Activated T-helper 1 cell treated with anti-CD3 and anti-CD28 coated beads, Interleukin-12 subunit alpha, Interleukin-12 subunit beta, Interleukin-2, Interleukin-4 antibody, amounts not matched to agents 30 ng/mL and 10 ng/mL and 1 ng/mL, durations not matched to agents 14 hours and 24 hours and 36 hours (primary cell): ENCODE results near the gene CTSH. TPM values are rescaled to one million over a fixed set of nuclear protein-coding genes. Genes with fewer than 3 reads are reported as not detected.

Experiments used
- DNase-seq: peaks from one replicate; pipeline ENCODE4 v3.0.0; 2021; ENCODE audit warnings: low spot score
- H3K27ac Mint-ChIP-seq: one replicate; pipeline ENCODE4 v1.8.0; 2021; ENCODE audit warnings: mild to moderate bottlenecking, mixed read lengths
- H3K27me3 Mint-ChIP-seq: one replicate; pipeline ENCODE4 v1.8.0; 2022; ENCODE audit warnings: mild to moderate bottlenecking, moderate library complexity, mixed read lengths; ENCODE audit not compliant: insufficient read depth
- H3K36me3 Mint-ChIP-seq: one replicate; pipeline ENCODE4 v1.8.0; 2021; ENCODE audit warnings: low read depth, mixed read lengths
- H3K4me1 Mint-ChIP-seq: one replicate; pipeline ENCODE4 v1.8.0; 2021; ENCODE audit warnings: low read depth, mixed read lengths
- H3K4me3 Mint-ChIP-seq: one replicate; pipeline ENCODE4 v1.8.0; 2021; ENCODE audit warnings: mild to moderate bottlenecking, moderate library complexity, mixed read lengths
- H3K9me3 Mint-ChIP-seq: one replicate; pipeline ENCODE4 v1.8.0; 2021; ENCODE audit warnings: mixed read lengths
- intact Hi-C: fragments of 100-400 bp; cut with micrococcal nuclease; formaldehyde crosslinking; loops from one replicate; pipeline ENCODE4 v1.15.1; 2024
- total RNA-seq: library from RNA; stranded (reverse); gene quantifications from 2 replicates; pipeline ENCODE4 v1.2.3, GENCODE V29; 2022

Gene CTSH
- total RNA-seq, 1 donor from 2014 or later: 50.9 TPM

DNA sequence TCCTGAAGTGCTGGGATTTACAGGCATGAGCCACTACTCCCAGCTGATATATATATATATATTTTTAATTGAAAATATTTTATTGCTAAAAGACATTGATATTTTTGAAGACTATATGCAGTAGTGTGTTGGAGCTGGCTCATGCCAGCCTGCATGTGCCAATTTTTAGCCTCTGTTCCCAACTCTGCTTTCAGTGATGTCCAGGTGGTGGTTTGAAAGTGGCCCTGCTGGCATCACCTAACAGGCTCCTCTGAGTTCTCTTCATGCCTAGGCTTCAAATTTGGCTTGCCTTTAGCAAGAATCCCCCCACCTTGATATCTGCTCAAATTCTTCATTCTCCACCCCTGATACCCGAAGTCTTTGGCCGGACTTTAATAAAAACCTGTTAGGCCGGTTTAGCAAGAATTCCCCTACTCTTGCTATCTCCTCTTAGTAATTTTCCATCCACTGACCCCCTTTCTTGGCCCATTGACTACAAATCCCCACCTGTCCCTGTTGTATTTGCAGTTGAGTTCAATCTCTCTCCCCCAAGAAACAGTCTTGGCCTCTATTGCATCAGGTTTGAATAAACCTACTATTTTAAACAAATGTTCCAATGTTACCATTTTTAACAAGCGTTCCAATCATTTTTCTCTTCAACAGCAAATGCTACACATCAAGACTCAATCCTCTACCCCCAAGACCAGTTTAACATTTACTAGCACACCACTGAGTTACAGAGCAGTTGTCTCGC, 23.9 kb upstream of the CTSH start:
- intact Hi-C loops: no loop called here
- no peak for DNase-seq
- H3K9me3 Mint-ChIP-seq: no peaks in the 10 kb centered on the region
- no peaks in the 10 kb centered on the region for H3K36me3 Mint-ChIP-seq
- no peak overlapping the region for H3K27ac Mint-ChIP-seq
- no peaks in the 10 kb centered on the region for H3K4me1 Mint-ChIP-seq
- no peak overlapping the region for H3K4me3 Mint-ChIP-seq
- peaks cover 12% of the 10 kb centered on the region for H3K27me3 Mint-ChIP-seq

DNA sequence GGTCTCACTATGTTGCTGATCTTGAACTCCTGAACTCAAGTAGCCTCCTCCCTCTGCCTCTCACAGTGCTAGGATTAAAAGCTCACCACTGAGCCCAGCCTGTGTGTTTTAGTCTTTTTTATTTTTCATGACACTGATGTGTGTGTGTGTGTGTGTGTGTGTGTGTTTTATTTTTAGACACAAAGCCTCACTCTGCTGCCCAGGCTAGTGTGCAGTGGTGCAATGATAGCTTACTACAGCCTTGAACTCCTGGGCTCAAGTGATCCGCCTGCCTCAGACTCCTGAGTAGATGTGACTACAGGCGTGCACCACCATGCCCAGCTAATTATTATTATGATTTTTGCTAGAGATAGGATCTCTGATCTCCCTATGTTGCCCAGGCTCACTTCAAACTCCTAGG, 23.3 kb upstream of the CTSH start:
- Mint-ChIP-seq H3K4me1 (no peaks in the 10 kb centered on the region), H3K9me3 (no peaks in the 10 kb centered on the region), H3K36me3 (no peaks in the 10 kb centered on the region), H3K4me3 (no peak overlapping the region), H3K27ac (no peak overlapping the region), H3K27me3 (peaks cover 12% of the 10 kb centered on the region)
- no peak for DNase-seq
- intact Hi-C loops: no loop called here

DNA sequence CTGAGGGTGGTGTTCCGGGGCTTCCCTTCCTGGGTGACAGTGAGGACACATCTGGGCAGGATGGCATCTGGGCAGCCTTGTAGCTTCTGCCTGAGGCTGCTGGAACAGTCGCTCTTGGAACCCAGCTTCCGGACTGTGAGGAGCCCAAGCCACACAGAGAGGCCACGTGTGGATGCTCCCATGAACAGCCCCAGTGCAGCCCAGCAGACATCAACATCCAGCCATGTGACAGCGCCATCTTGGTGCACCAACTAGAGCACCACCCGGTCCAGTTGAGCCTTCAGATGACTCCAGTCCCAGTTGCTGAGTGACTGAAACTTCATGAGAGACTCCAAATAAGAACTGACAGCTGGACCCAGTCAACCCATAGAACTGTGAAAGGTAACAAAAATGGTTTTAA, 15.5 kb upstream of the CTSH start:
- no peak overlapping the region for H3K4me3 Mint-ChIP-seq
- no peaks in the 10 kb centered on the region for H3K9me3 Mint-ChIP-seq
- no peak for DNase-seq
- peaks cover 3% of the 10 kb centered on the region for H3K27me3 Mint-ChIP-seq
- intact Hi-C loops: no loop called here
- H3K27ac Mint-ChIP-seq: no peak overlapping the region
- no peaks in the 10 kb centered on the region for H3K36me3 Mint-ChIP-seq
- no peaks in the 10 kb centered on the region for H3K4me1 Mint-ChIP-seq

DNA sequence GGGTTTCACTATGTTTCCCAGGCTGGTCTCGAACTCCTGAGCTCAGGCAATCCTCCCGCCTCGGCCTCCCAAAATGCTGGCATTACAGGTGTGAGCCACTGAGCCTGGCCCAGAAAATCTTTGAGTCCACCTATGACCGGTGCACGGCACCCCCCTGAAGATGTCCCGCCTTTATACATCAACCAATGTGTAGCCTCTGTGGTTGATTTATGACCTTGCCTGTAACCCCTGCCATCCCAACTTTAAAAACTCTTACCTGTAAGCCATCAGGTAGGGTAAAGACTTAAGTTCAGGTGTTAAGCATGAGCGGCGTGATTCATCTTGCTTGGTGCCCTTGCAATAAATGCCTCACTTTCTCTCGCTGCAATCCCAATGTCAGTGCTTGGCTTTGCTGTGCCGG, 14.5 kb upstream of the CTSH start:
- no peak for DNase-seq
- Mint-ChIP-seq H3K4me3 (no peak overlapping the region), H3K36me3 (no peaks in the 10 kb centered on the region), H3K27me3 (peaks cover 3% of the 10 kb centered on the region), H3K27ac (no peak overlapping the region), H3K4me1 (no peaks in the 10 kb centered on the region), H3K9me3 (no peaks in the 10 kb centered on the region)
- intact Hi-C loops: no loop called here

DNA sequence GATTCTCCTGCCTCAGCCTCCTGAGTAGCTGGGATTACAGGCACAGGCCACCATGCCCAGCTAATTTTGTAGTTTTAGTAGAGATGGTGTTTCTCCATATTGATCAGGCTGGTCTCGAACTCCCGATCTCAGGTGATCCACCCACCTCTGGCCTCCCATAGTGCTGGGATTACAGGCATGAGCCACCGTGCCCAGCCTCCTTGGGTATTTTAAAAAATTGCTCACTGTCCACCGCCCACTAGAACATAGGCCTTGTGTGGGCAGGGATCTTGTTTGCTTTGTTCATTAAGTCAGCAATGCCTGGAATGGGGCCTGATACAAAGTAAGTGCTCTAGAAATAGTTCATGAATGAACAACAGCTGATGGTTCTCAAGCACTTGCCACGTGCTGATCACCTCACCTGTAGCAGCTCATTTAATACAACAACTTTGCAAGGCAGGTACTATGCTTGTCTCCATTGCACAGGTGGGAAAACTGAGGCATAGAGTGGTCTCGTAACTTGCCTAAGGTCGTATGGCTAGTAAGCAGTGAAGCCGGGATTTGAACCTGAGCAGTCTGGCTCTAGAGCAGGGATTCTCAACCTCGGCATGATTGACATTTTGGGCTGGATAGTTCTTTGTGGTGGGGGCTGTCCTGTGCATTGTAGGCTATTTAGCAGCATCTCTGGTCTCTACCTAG, 12.7 kb upstream of the CTSH start:
- intact Hi-C loops: no loop called here
- no peak for DNase-seq
- no peaks in the 10 kb centered on the region for H3K9me3 Mint-ChIP-seq

DNA sequence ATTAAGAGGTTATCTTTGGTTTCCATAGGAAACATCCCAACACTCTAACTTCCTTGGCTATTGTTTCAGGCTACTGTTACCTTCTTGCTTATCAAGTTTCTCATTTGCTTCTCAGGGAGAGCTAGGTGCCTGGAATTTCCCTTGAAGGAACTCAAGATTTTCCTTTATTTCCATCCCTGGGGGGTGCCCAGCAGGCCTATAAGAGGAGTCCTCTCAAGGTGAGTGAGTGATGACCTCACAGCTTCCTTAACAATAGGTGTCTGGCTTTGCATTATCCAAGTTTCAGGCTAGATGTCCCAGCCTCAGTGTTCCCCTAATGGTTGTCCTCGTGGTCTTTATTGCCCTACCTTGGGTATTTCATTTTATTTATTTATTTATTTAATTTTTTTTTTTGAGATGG, 12.1 kb upstream of the CTSH start:
- no peaks in the 10 kb centered on the region for H3K9me3 Mint-ChIP-seq
- H3K27me3 Mint-ChIP-seq: peaks cover 7% of the 10 kb centered on the region
- H3K4me3 Mint-ChIP-seq: no peak overlapping the region
- intact Hi-C loops: no loop called here
- no peak overlapping the region for H3K27ac Mint-ChIP-seq
- H3K36me3 Mint-ChIP-seq: no peaks in the 10 kb centered on the region
- DNase-seq: no peak
- H3K4me1 Mint-ChIP-seq: no peaks in the 10 kb centered on the region

More for the DNA sequence above, 12.7 kb upstream of the CTSH start:
- Mint-ChIP-seq H3K4me1 (no peaks in the 10 kb centered on the region), H3K27me3 (peaks cover 7% of the 10 kb centered on the region), H3K27ac (no peak overlapping the region), H3K4me3 (no peak overlapping the region), H3K36me3 (no peaks in the 10 kb centered on the region)

DNA sequence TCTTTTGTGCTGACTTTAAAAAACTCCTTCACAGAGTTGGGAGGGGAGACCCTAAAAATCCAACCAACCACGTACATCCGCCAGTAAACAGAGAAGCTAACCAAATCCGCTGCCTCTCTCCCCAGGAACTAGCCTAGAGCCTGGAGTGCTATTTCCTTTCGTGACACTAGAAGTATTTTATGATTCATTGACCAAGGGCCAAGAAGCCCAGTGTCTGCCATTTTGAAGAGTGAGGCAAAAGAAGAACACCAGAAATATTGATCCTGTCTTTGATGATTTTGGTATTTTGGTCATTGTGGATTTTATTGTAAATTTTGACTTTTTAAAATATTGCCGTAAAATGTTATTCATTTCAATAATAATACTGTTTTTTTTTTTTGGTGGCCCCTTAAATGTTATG, 10.5 kb upstream of the CTSH start:
- no peaks in the 10 kb centered on the region for H3K9me3 Mint-ChIP-seq
- H3K36me3 Mint-ChIP-seq: no peaks in the 10 kb centered on the region
- intact Hi-C loops: no loop called here
- no peak for DNase-seq
- peaks cover 7% of the 10 kb centered on the region for H3K27me3 Mint-ChIP-seq
- H3K4me3 Mint-ChIP-seq: no peak overlapping the region
- H3K4me1 Mint-ChIP-seq: peaks cover 9% of the 10 kb centered on the region
- H3K27ac Mint-ChIP-seq: no peak overlapping the region

DNA sequence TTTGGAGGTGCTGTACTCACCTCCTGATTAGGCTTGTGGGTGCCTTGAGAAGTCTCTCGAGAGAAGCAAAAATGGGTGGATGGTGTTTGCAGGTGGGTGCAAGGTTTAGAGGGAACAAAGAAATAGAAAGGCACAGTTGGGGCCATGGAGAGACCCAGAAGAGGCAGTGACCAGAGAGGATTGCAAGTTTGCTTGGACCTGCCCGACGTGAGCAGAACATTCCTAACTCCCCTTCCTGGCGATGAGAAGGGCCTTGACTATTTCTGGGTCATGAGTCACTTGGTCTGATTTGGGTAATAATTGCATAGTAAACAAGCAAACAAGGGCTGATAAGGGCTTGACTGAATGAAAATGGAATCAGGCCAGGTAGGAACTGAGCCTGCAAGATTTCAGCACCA, 7.0 kb upstream of the CTSH start:
- Mint-ChIP-seq H3K9me3 (no peaks in the 10 kb centered on the region), H3K4me1 (peaks cover 9% of the 10 kb centered on the region), H3K4me3 (no peak overlapping the region), H3K36me3 (no peaks in the 10 kb centered on the region), H3K27ac (no peak overlapping the region), H3K27me3 (peaks cover 18% of the 10 kb centered on the region)
- no peak for DNase-seq
- intact Hi-C loops: no loop called here

DNA sequence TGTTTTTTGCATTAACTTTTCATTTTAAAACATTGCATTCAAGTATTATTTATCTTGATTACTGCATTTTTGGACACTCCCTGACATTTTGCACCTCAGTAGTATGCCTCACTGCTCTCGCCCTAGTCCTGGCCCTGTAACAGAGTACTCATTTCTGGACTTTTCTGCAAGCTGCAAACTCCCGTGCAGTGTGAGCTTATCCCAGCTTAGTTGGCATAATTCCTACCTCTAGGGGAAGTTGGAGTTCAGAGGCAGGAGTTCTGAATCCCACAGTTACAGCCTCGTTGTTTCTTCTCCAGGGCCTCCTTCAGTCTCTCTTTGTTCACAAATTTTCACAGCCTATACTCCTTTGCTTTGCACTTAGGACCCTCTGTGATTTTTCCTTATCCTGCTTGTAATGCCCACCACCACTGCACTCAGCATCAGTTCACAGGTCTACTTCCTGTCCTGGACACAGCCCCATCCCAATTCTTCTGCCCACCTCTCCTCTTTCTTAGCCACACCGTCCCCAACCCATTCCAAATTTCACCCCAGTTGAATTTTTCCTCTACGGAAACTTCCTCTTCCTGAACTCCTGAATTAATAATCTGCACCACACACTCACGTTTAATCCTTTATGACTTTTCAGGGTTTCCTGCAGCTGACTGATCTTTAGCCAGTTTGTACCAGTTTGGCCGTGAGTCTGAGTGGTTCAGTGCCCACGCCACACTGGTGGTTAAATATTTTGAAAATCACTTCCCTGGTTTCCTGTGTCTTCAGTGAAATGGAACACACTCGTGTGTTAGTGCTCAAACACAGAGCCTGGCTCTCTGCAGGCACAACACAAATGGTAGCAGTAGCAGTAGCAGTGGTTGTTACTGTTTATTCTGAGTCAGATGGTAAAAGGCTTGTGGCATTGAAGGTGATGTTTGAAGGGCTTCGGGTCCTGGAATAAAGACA, 6.3 kb upstream of the CTSH start:
- H3K9me3 Mint-ChIP-seq: no peaks in the 10 kb centered on the region
- no peak overlapping the region for H3K4me3 Mint-ChIP-seq
- no peak overlapping the region for H3K27ac Mint-ChIP-seq
- intact Hi-C loops: no loop called here
- peaks cover 20% of the 10 kb centered on the region for H3K27me3 Mint-ChIP-seq
- H3K4me1 Mint-ChIP-seq: peaks cover 9% of the 10 kb centered on the region
- DNase-seq: no peak
- no peaks in the 10 kb centered on the region for H3K36me3 Mint-ChIP-seq

DNA sequence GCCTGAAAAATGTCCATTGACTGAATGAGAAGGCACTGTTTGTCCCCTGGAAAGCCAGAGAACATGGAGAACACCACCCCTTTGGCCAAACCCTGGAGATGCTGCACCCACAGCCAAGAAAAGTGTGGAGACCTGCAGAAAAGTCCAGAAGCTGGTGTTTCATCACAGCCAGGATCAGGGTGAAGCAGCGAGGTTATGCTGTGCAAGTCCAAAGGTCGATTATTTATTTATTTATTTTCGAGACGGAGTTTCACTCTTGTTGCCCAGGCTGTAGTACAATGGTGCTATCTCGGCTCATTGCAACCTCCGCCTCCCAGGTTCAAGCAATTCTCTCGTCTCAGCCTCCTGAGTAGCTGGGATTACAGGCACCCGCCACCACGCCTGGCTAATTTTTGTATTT, 5.5 kb upstream of the CTSH start:
- Mint-ChIP-seq H3K4me1 (peaks cover 9% of the 10 kb centered on the region), H3K36me3 (no peaks in the 10 kb centered on the region), H3K27me3 (peaks cover 21% of the 10 kb centered on the region), H3K9me3 (no peaks in the 10 kb centered on the region), H3K27ac (no peak overlapping the region), H3K4me3 (no peak overlapping the region)
- intact Hi-C loops: no loop called here
- DNase-seq: no peak

DNA sequence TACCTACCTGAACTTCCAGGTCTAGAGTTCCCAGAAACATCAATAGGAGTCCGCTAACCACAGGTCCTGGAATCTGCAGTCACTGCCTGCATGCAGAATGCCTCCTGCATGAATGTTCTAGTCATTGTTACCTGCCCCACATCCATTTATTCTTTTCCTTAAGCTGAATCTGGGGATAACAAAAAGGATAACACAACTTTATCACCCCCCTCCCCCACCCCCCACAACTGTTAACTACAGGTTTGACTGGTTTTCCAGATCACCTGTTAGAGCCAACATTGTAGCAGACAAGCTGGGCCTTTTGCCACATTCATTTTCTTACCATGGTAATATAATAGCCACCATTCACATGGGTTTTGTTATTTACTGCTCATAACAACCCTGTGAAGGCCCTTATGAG, 4.6 kb upstream of the CTSH start:
- DNase-seq: no peak
- H3K27me3 Mint-ChIP-seq: peaks cover 24% of the 10 kb centered on the region
- H3K4me3 Mint-ChIP-seq: no peak overlapping the region
- H3K36me3 Mint-ChIP-seq: no peaks in the 10 kb centered on the region
- H3K9me3 Mint-ChIP-seq: no peaks in the 10 kb centered on the region
- no peak overlapping the region for H3K27ac Mint-ChIP-seq
- H3K4me1 Mint-ChIP-seq: peaks cover 9% of the 10 kb centered on the region
- intact Hi-C loops: no loop called here

DNA sequence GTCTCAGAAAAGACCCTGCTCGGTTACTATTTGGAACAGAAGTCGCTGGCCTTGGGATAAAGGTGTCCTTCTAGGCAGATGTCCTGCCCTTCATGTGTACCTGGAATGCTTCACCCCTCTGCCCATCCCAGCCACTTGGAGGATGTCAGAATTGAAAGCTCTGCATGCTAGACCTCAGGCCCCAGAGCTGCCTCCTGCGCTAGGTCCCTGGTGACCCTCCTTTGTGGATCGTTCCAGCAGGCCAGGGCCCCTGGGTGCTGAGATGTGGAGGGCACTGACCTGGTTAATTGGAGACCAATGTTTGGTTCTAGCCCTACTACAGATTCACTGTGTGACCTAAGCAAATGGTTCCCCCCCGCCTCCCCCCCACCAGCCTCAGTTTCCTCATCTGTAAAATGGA, 2.7 kb upstream of the CTSH start:
- intact Hi-C loops: no loop called here
- peaks cover 30% of the 10 kb centered on the region for H3K27me3 Mint-ChIP-seq
- H3K9me3 Mint-ChIP-seq: no peaks in the 10 kb centered on the region
- H3K36me3 Mint-ChIP-seq: peaks cover 2% of the 10 kb centered on the region
- DNase-seq: no peak
- H3K27ac Mint-ChIP-seq: no peak overlapping the region
- no peak overlapping the region for H3K4me3 Mint-ChIP-seq
- H3K4me1 Mint-ChIP-seq: peaks cover 15% of the 10 kb centered on the region

DNA sequence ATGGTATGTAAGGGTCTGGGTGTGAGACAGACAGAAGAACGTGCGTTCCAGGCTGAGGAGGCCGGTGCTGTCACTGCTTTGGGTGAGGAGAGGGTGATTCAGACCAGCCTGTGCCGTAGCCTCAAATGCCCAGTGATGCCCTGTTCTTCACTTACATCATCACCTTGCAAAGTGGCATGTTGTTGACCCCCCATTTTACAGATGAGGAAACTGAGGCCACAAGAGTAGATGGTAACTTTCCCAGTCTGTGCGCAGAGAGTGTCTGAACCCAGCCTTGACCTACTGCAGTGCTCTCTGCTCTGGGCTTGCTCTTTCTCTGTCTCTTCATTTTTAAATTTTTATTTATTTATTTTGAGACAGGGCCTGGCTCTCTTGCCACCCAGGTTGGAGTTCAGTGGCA, 1.6 kb upstream of the CTSH start:
- H3K4me3 Mint-ChIP-seq: peak overlapping the region; percentile 62
- DNase-seq: no peak
- peaks cover 3% of the 10 kb centered on the region for H3K36me3 Mint-ChIP-seq
- intact Hi-C loops: no loop called here
- H3K27me3 Mint-ChIP-seq: peaks cover 33% of the 10 kb centered on the region
- H3K4me1 Mint-ChIP-seq: peaks cover 11% of the 10 kb centered on the region
- H3K27ac Mint-ChIP-seq: no peak overlapping the region
- no peaks in the 10 kb centered on the region for H3K9me3 Mint-ChIP-seq
